Activated CD8-positive, alpha-beta T cell treated with anti-CD3 and anti-CD28 coated beads, Interleukin-2, amount 10 ng/mL, durations not matched to agents 7 days and 5 days (primary cell): Measurements from ENCODE around the gene PTPN1. TPM values are rescaled to one million over a fixed set of nuclear protein-coding genes. Genes with fewer than 3 reads are reported as not detected.
"Not testable (repeated sequence)": the region's sequence is repeated elsewhere in the genome, so short reads cannot be mapped to it uniquely, and the experiment has no call there.

ENCODE experiments used
- ATAC-seq: fragments of 150-1000 bp; cut with Tn5 transposase; one replicate; pipeline ENCODE4 v1.10.0; 2021; ENCODE audit warnings: moderate library complexity
- CTCF ChIA-PET: fragments of 350-600 bp; sonication (Branson Sonifier 250); formaldehyde crosslinking; loops from one replicate; lab custom pipeline; 2021; ENCODE audit warnings: antibody characterized with exemption; lab: Charles Lee
- POLR2A ChIA-PET: fragments of 350-600 bp; sonication (Branson Sonifier 250); formaldehyde crosslinking; loops from one replicate; lab custom pipeline; 2021; ENCODE audit warnings: antibody characterized with exemption; lab: Charles Lee
- DNase-seq: peaks from one replicate; pipeline ENCODE4 v3.0.0-alpha.2; 2020
- H3K27ac Mint-ChIP-seq: one replicate; pipeline ENCODE4 v1.8.0; 2021; ENCODE audit warnings: mild to moderate bottlenecking, mixed read lengths
- H3K27me3 Mint-ChIP-seq: one replicate; pipeline ENCODE4 v1.8.0; 2021; ENCODE audit warnings: low read depth, mixed read lengths
- H3K36me3 Mint-ChIP-seq: one replicate; pipeline ENCODE4 v1.8.0; 2021; ENCODE audit warnings: low read depth, mixed read lengths
- H3K4me1 Mint-ChIP-seq: one replicate; pipeline ENCODE4 v1.8.0; 2021; ENCODE audit warnings: low read depth, mixed read lengths
- H3K4me3 Mint-ChIP-seq: one replicate; pipeline ENCODE4 v1.8.0; 2021; ENCODE audit warnings: mild to moderate bottlenecking, mixed read lengths
- H3K9me3 Mint-ChIP-seq: one replicate; pipeline ENCODE4 v1.8.0; 2022; ENCODE audit warnings: mixed read lengths; ENCODE audit not compliant: insufficient read depth
- total RNA-seq, 2 experiments: library from RNA; stranded (reverse); gene quantifications; one replicate each; pipeline ENCODE4 v1.2.3, GENCODE V29; 2021

The PTPN1 gene
- total RNA-seq, 2 experiments from 2014 or later, result 59.7 to 62.5 TPM

- H3K4me3 Mint-ChIP-seq, result no peak overlapping the region
- peaks cover 13% of the 10 kb centered on the region for H3K4me1 Mint-ChIP-seq
- ATAC-seq (no peak), DNase-seq (no peak)
- H3K36me3 Mint-ChIP-seq, result no peaks in the 10 kb centered on the region
- H3K27ac Mint-ChIP-seq, result no peak overlapping the region
- ChIA-PET POLR2A (no interaction called here), CTCF (interaction anchor here (0.9 to 2.0 kb wide), 6 partner anchors 9 to 291 kb away, joined by 3 to 8 read pairs (median 6); no protein-coding TSS in a partner anchor)
- H3K9me3 Mint-ChIP-seq, result no peaks in the 10 kb centered on the region
- H3K27me3 Mint-ChIP-seq, result no peaks in the 10 kb centered on the region
Observed at GRCh38 chr20:50469796-50470195, 40.4 kb upstream of the PTPN1 start.

GRCh38 chr20:50470264-50470858 is 39.8 kb upstream of the PTPN1 start:
- POLR2A ChIA-PET, result no interaction called here
- no peak for ATAC-seq
- CTCF ChIA-PET, result interaction anchor here (0.9 to 2.0 kb wide), 5 partner anchors 8 to 283 kb away, joined by 3 to 8 read pairs (median 5); no protein-coding TSS in a partner anchor

GRCh38 chr20:50471231-50471630 is 39.0 kb upstream of the PTPN1 start:
- no peaks in the 10 kb centered on the region for H3K9me3 Mint-ChIP-seq
- no peak for ATAC-seq
- H3K4me3 Mint-ChIP-seq, result no peak overlapping the region

More at GRCh38 chr20:50470264-50470858, 39.8 kb upstream of the PTPN1 start:
- Mint-ChIP-seq H3K36me3 (no peaks in the 10 kb centered on the region), H3K27ac (no peak overlapping the region), H3K9me3 (no peaks in the 10 kb centered on the region), H3K4me1 (peaks cover 13% of the 10 kb centered on the region), H3K4me3 (no peak overlapping the region), H3K27me3 (no peaks in the 10 kb centered on the region)
- no peak for DNase-seq

GRCh38 chr20:50472693-50473664 is 37.2 kb upstream of the PTPN1 start:
- Mint-ChIP-seq H3K27me3 (no peaks in the 10 kb centered on the region), H3K4me3 (no peak overlapping the region), H3K9me3 (no peaks in the 10 kb centered on the region), H3K36me3 (no peaks in the 10 kb centered on the region), H3K4me1 (peaks cover 25% of the 10 kb centered on the region), H3K27ac (no peak overlapping the region)
- CTCF ChIA-PET, result interaction anchor here (0.9 to 2.4 kb wide), 3 partner anchors 106 to 285 kb away, joined by 3 to 6 read pairs (median 4); no protein-coding TSS in a partner anchor
- no peak for DNase-seq
- ATAC-seq, result no peak
- POLR2A ChIA-PET, result no interaction called here

More at GRCh38 chr20:50471231-50471630, 39.0 kb upstream of the PTPN1 start:
- Mint-ChIP-seq H3K36me3 (no peaks in the 10 kb centered on the region), H3K27me3 (no peaks in the 10 kb centered on the region), H3K4me1 (peaks cover 19% of the 10 kb centered on the region), H3K27ac (no peak overlapping the region)
- DNase-seq, result no peak
- ChIA-PET POLR2A (interaction anchor here (0.6 kb wide), 1 partner anchor 289 kb away, joined by 3 read pairs; no protein-coding TSS in a partner anchor), CTCF (interaction anchor here (0.7 to 2.4 kb wide), 7 partner anchors 8 to 117 kb away, joined by 3 to 8 read pairs (median 5); no protein-coding TSS in a partner anchor)

GRCh38 chr20:50474356-50474755 is 35.8 kb upstream of the PTPN1 start:
- POLR2A ChIA-PET, result not testable (repeated sequence)

GRCh38 chr20:50475681-50476292 is 34.4 kb upstream of the PTPN1 start:
- H3K9me3 Mint-ChIP-seq, result no peaks in the 10 kb centered on the region
- DNase-seq (no peak), ATAC-seq (no peak)
- CTCF ChIA-PET, result interaction anchor here (1.0 to 4.7 kb wide), 4 partner anchors 10 to 104 kb away, joined by 4 to 25 read pairs (median 6); no protein-coding TSS in a partner anchor
- H3K27ac Mint-ChIP-seq, result no peak overlapping the region
- no peaks in the 10 kb centered on the region for H3K36me3 Mint-ChIP-seq
- H3K4me1 Mint-ChIP-seq, result peaks cover 29% of the 10 kb centered on the region
- POLR2A ChIA-PET, result no interaction called here
- H3K4me3 Mint-ChIP-seq, result no peak overlapping the region
- H3K27me3 Mint-ChIP-seq, result peaks cover 2% of the 10 kb centered on the region

More at GRCh38 chr20:50474356-50474755, 35.8 kb upstream of the PTPN1 start:
- not testable (repeated sequence) for H3K27me3 Mint-ChIP-seq, H3K4me3 Mint-ChIP-seq, H3K36me3 Mint-ChIP-seq, H3K9me3 Mint-ChIP-seq, DNase-seq, H3K27ac Mint-ChIP-seq, ATAC-seq
- CTCF ChIA-PET, result interaction anchor here (4.7 kb wide), 1 partner anchor 9 kb away, joined by 25 read pairs; no protein-coding TSS in a partner anchor
- peaks cover 33% of the 10 kb centered on the region for H3K4me1 Mint-ChIP-seq

GRCh38 chr20:50477239-50477872 is 32.8 kb upstream of the PTPN1 start:
- no peak for ATAC-seq
- Mint-ChIP-seq H3K4me1 (peaks cover 28% of the 10 kb centered on the region), H3K36me3 (no peaks in the 10 kb centered on the region), H3K4me3 (no peak overlapping the region), H3K9me3 (no peaks in the 10 kb centered on the region), H3K27me3 (peaks cover 2% of the 10 kb centered on the region), H3K27ac (peak overlapping the region; percentile 30)
- DNase-seq, result no peak
- POLR2A ChIA-PET, result no interaction called here
- CTCF ChIA-PET, result interaction anchor here (0.7 to 4.7 kb wide), 10 partner anchors 10 to 288 kb away, joined by 3 to 33 read pairs (median 6); no protein-coding TSS in a partner anchor

GRCh38 chr20:50478162-50478990 is 31.8 kb upstream of the PTPN1 start:
- DNase-seq (peak; percentile 86), ATAC-seq (peak; percentile 100)
- Mint-ChIP-seq H3K27me3 (peaks cover 2% of the 10 kb centered on the region), H3K4me1 (peaks cover 36% of the 10 kb centered on the region), H3K9me3 (no peaks in the 10 kb centered on the region), H3K4me3 (no peak overlapping the region), H3K36me3 (no peaks in the 10 kb centered on the region), H3K27ac (no peak overlapping the region)
- ChIA-PET POLR2A (interaction anchor here (1.1 kb wide), 1 partner anchor 32 kb away, joined by 3 read pairs; the partner anchor contains the start of gene PTPN1), CTCF (interaction anchor here (0.5 to 4.7 kb wide), 23 partner anchors 8 to 289 kb away, joined by 3 to 33 read pairs (median 4); partner anchors contain the start of gene PTPN1)

GRCh38 chr20:50481741-50482140 is 28.4 kb upstream of the PTPN1 start:
- Mint-ChIP-seq H3K4me1 (peaks cover 43% of the 10 kb centered on the region), H3K9me3 (no peaks in the 10 kb centered on the region), H3K27me3 (peaks cover 2% of the 10 kb centered on the region), H3K4me3 (no peak overlapping the region), H3K36me3 (no peaks in the 10 kb centered on the region), H3K27ac (no peak overlapping the region)
- ATAC-seq (no peak), DNase-seq (no peak)
- ChIA-PET POLR2A (no interaction called here), CTCF (interaction anchor here (1.2 to 6.2 kb wide), 4 partner anchors 16 to 98 kb away, joined by 3 to 38 read pairs (median 12); partner anchors contain the start of gene PTPN1)

- Mint-ChIP-seq H3K27ac (peak overlapping the region; percentile 94), H3K9me3 (no peaks in the 10 kb centered on the region), H3K4me3 (peak overlapping the region; percentile 81), H3K4me1 (peaks cover 46% of the 10 kb centered on the region), H3K36me3 (no peaks in the 10 kb centered on the region), H3K27me3 (peaks cover 2% of the 10 kb centered on the region)
- no peak for ATAC-seq
- POLR2A ChIA-PET, result interaction anchor here (1.5 kb wide), 2 partner anchors 10 to 88 kb away, joined by 3 to 7 read pairs; no protein-coding TSS in a partner anchor
- CTCF ChIA-PET, result interaction anchor here (1.0 to 6.2 kb wide), 12 partner anchors 9 to 109 kb away, joined by 3 to 38 read pairs (median 8); partner anchors contain the start of gene PTPN1
- no peak for DNase-seq
Observed at GRCh38 chr20:50482396-50482981, 27.7 kb upstream of the PTPN1 start.
